HEK293 (cell line): Measurements from ENCODE around the gene EARS2.

Source experiments
- TRIM28 ChIP-seq: IDR thresholded peaks from 2 replicates; pipeline ENCODE4 v1.6.1; 2011; ENCODE audit warnings: low read length, control low read depth, borderline replicate concordance
- ZNF311 ChIP-seq: fragments of 450-650 bp; formaldehyde crosslinking; IDR thresholded peaks from 2 replicates; pipeline ENCODE4 v1.5.1; 2017; ENCODE audit warnings: missing biosample characterization, missing genetic modification characterization, borderline replicate concordance
- TF ChIP-seq, protein P1 (sequence below): fragments of 450-650 bp; formaldehyde crosslinking; IDR thresholded peaks from 2 replicates; pipeline ENCODE4 v1.5.1; 2016; ENCODE audit warnings: missing biosample characterization, missing genetic modification characterization
- TF ChIP-seq, protein P2 (sequence below): fragments of 450-650 bp; formaldehyde crosslinking; IDR thresholded peaks from 2 replicates; pipeline ENCODE4 v1.5.1; 2017; ENCODE audit warnings: missing biosample characterization, mild to moderate bottlenecking, missing genetic modification characterization, moderate library complexity

DNA sequence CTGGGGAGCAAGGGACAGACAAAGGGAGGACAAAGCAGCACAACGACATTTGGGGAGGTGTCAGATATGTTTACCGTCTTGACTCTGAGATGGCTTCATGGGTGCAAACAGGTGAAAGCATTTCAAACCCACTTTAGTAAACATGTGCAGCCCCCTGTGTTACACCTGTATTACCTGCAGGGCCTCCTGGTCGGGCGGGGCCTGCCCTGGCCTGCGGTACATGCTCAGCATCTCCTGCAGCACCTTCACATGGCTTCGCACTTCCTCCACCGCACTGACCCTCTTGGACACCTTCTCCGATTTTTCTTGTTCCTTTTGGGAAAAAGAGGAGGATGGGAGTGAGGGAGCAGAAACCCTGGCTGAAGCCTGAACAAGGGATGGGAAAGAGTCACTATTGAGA, 71.3 kb downstream of the EARS2 start:
- TF ChIP-seq ZNF311 (tag by site-specific recombination) (no peak), TRIM28 (no peak)
- TF ChIP-seq, protein P1, sequence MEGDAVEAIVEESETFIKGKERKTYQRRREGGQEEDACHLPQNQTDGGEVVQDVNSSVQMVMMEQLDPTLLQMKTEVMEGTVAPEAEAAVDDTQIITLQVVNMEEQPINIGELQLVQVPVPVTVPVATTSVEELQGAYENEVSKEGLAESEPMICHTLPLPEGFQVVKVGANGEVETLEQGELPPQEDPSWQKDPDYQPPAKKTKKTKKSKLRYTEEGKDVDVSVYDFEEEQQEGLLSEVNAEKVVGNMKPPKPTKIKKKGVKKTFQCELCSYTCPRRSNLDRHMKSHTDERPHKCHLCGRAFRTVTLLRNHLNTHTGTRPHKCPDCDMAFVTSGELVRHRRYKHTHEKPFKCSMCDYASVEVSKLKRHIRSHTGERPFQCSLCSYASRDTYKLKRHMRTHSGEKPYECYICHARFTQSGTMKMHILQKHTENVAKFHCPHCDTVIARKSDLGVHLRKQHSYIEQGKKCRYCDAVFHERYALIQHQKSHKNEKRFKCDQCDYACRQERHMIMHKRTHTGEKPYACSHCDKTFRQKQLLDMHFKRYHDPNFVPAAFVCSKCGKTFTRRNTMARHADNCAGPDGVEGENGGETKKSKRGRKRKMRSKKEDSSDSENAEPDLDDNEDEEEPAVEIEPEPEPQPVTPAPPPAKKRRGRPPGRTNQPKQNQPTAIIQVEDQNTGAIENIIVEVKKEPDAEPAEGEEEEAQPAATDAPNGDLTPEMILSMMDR = no peak
- TF ChIP-seq, protein P2, sequence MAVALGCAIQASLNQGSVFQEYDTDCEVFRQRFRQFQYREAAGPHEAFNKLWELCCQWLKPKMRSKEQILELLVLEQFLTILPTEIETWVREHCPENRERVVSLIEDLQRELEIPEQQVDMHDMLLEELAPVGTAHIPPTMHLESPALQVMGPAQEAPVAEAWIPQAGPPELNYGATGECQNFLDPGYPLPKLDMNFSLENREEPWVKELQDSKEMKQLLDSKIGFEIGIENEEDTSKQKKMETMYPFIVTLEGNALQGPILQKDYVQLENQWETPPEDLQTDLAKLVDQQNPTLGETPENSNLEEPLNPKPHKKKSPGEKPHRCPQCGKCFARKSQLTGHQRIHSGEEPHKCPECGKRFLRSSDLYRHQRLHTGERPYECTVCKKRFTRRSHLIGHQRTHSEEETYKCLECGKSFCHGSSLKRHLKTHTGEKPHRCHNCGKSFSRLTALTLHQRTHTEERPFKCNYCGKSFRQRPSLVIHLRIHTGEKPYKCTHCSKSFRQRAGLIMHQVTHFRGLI = no peak
